Upper lobe of left lung (tissue), 6 donors: ENCODE measurements around the gene NALCN. TPM values are rescaled to one million over a fixed set of nuclear protein-coding genes. Genes with fewer than 3 reads are reported as not detected.

ENCODE experiments used
- ATAC-seq, 2 donors: fragments of 200-7000 bp; cut with Tn5 transposase; one replicate each; pipeline ENCODE4 v1.9.1; 2022; ENCODE audit warnings: mild to moderate bottlenecking in 2 of 2, moderate library complexity in 2 of 2; ENCODE audit not compliant: low FRiP score in 2 of 2
- DNase-seq, 2 donors: peaks; one replicate each; pipeline ENCODE4 v3.0.0-alpha.2; 2019 to 2020
- H3K27ac ChIP-seq, 4 donors: fragments of 200-600 bp; sonication (generic); one replicate each; pipeline ENCODE4 v1.5.1; 2016 to 2019
- H3K27me3 ChIP-seq, 4 donors: fragments of 200-600 bp; sonication (generic); one replicate each; pipeline ENCODE4 v1.5.1; 2017 to 2019
- H3K36me3 ChIP-seq, 4 donors: fragments of 200-600 bp; sonication (generic); one replicate each; pipeline ENCODE4 v1.5.1; 2016 to 2019
- H3K4me1 ChIP-seq, 4 donors: fragments of 200-600 bp; sonication (generic); one replicate each; pipeline ENCODE4 v1.5.1; 2018 to 2019
- H3K4me3 ChIP-seq, 4 donors: fragments of 200-600 bp; sonication (generic); one replicate each; pipeline ENCODE4 v1.5.1; 2017 to 2019; ENCODE audit warnings: mild to moderate bottlenecking in 2 of 4, moderate library complexity in 1 of 4
- H3K9me3 ChIP-seq, 4 donors: fragments of 200-600 bp; sonication (generic); one replicate each; pipeline ENCODE4 v1.5.1; 2018 to 2019
- CTCF ChIP-seq, 6 experiments: fragments of 450-650 bp in 4 of 6; fragments of 200-600 bp in 2 of 6; sonication (generic) in 2 of 6; IDR thresholded peaks; one replicate each; pipeline ENCODE4 v1.5.1; 2016 to 2019; ENCODE audit warnings: antibody characterized with exemption in 6 of 6
- EP300 ChIP-seq, 4 donors: sonication (generic); formaldehyde crosslinking; IDR thresholded peaks; one replicate each; pipeline ENCODE4 v1.5.1; 2017; ENCODE audit warnings: antibody characterized with exemption in 4 of 4, control low read depth in 2 of 4
- POLR2A ChIP-seq, 4 donors: fragments of 450-650 bp; IDR thresholded peaks; one replicate each; pipeline ENCODE4 v1.5.1; 2016 to 2017; ENCODE audit warnings: antibody characterized with exemption in 4 of 4, mild to moderate bottlenecking in 2 of 4
- POLR2AphosphoS5 ChIP-seq, 2 donors: sonication (generic); formaldehyde crosslinking; IDR thresholded peaks; one replicate each; pipeline ENCODE4 v1.5.1; 2017; ENCODE audit warnings: antibody characterized with exemption in 2 of 2
- WGBS, 2 donors: methylation state at CpG; one replicate each; pipeline ENCODE4 v1.1.5; 2017 to 2018; 5-methylcytosine and 5-hydroxymethylcytosine counted together
- total RNA-seq, 6 donors: library from RNA; depleted of rRNA in 4 of 6; stranded (reverse); fragments of >200 nt in 4 of 6; gene quantifications; one replicate each; pipeline versions ENCODE4 v1.1.0 to v1.2.1, GENCODE V29; 2016 to 2021
- donor health status: DM: no; HTN: no; CAD: no; lungs with moderate emphysema.
- donor health status: DM: no; HTN: yes; CAD: no; lungs with severe emphysema.

Gene NALCN
- total RNA-seq, 6 donors from 2014 or later, result under 0.01 to 1.8 (median 1.1) TPM

DNA sequence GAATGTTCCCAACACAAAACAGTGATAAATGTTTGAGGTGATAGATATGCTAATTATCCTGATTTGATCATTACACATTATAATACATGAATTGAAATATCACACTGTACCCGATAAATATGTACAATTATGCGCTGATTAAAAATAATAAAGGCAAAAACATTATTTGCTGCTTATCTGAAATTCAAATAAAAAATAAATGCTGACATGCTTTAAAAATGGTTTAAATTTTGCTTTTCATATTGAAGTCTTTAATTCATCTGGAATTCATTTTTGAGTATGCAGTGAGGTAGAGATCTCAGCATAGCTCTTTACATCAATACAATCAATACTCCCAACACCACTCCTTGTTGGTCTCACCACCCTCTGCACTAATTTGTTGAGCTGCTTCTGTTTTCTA is 330.8 kb downstream of the NALCN start:
- Histone ChIP-seq H3K4me3 (no peak overlapping the region), H3K27ac (no peak overlapping the region), H3K4me1 (no peaks in the 10 kb centered on the region), H3K9me3 (no peaks in the 10 kb centered on the region), H3K36me3 (no peaks in the 10 kb centered on the region), H3K27me3 (no peaks in the 10 kb centered on the region)
- DNase-seq (no peak), ATAC-seq (no peak)
- 26 to 70% methylated on average over 2 of the region's 2 CpGs for WGBS, 2 donors
- TF ChIP-seq POLR2AphosphoS5 (IDR thresholded peaks at IDR 0.05), result no peak
- TF ChIP-seq EP300 (IDR thresholded peaks at IDR 0.05), result no peak
- no peak for TF ChIP-seq POLR2A (IDR thresholded peaks at IDR 0.05)
- TF ChIP-seq CTCF (IDR thresholded peaks at IDR 0.05), result no peak

- Histone ChIP-seq H3K36me3 (no peaks in the 10 kb centered on the region), H3K4me3 (no peak overlapping the region), H3K27ac (no peak overlapping the region), H3K4me1 (no peaks in the 10 kb centered on the region), H3K9me3 (no peaks in the 10 kb centered on the region), H3K27me3 (no peaks in the 10 kb centered on the region)
- no peak for TF ChIP-seq EP300 (IDR thresholded peaks at IDR 0.05)
- no peak for TF ChIP-seq POLR2A (IDR thresholded peaks at IDR 0.05)
- TF ChIP-seq CTCF (IDR thresholded peaks at IDR 0.05), result no peak
- no peak for TF ChIP-seq POLR2AphosphoS5 (IDR thresholded peaks at IDR 0.05)
- DNase-seq, result no peak
- no peak for ATAC-seq
- 89 to 93% methylated on average over 5 of the region's 5 CpGs for WGBS, 2 donors
These were observed 333.9 kb downstream of the NALCN start for GRCh38 chr13:101082441-101082840.

DNA sequence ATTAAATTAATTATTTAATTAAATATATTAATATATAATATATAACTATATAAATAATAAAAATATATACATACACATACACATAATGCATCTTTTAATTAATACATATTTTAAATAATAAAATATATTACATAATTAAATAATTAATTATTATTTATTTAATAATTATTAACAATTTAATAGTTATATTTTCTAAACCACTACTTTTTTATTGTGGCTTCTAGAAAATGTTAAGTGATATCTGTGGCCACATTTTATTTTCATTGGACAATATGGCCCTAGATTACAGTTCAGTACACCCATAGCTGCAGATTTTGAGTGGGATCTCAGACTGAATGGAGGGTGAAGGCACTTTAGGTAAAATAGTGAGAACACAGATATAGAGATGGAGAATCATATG is 335.7 kb downstream of the NALCN start:
- DNase-seq (no peak), ATAC-seq (no peak)
- no peak overlapping the region for H3K27ac ChIP-seq
- TF ChIP-seq EP300 (IDR thresholded peaks at IDR 0.05), result no peak
- no peak for TF ChIP-seq POLR2AphosphoS5 (IDR thresholded peaks at IDR 0.05)
- no peak for TF ChIP-seq POLR2A (IDR thresholded peaks at IDR 0.05)
- TF ChIP-seq CTCF (IDR thresholded peaks at IDR 0.05), result no peak
- H3K27me3 ChIP-seq, result no peaks in the 10 kb centered on the region
- no peaks in the 10 kb centered on the region for H3K9me3 ChIP-seq
- H3K4me3 ChIP-seq, result no peak overlapping the region
- H3K36me3 ChIP-seq, result no peaks in the 10 kb centered on the region
- H3K4me1 ChIP-seq, result no peaks in the 10 kb centered on the region

DNA sequence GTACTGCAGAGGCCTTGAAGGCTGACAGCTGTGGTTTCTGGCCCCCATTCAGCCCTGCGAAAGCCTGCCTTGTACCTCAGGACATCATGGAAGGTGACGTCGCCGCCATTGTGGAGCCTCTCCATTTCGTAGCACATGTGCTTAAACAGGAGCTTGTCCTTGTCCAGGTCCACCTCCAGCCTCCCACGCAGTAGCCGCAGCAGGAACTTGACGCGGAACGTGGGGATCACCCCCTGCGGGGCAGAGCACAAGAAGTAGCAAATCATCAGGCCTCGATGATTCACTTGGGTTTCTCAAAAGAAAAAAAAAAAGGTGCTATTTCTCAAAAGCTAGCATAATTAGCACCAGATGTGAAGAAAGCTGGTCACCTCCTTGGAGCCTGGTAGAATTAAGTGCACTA is 351.0 kb downstream of the NALCN start:
- TF ChIP-seq POLR2AphosphoS5 (IDR thresholded peaks at IDR 0.05), result no peak
- TF ChIP-seq EP300 (IDR thresholded peaks at IDR 0.05), result no peak
- no peak for TF ChIP-seq POLR2A (IDR thresholded peaks at IDR 0.05)
- TF ChIP-seq CTCF (IDR thresholded peaks at IDR 0.05), result no peak
- DNase-seq, result no peak
- no peak for ATAC-seq

DNA sequence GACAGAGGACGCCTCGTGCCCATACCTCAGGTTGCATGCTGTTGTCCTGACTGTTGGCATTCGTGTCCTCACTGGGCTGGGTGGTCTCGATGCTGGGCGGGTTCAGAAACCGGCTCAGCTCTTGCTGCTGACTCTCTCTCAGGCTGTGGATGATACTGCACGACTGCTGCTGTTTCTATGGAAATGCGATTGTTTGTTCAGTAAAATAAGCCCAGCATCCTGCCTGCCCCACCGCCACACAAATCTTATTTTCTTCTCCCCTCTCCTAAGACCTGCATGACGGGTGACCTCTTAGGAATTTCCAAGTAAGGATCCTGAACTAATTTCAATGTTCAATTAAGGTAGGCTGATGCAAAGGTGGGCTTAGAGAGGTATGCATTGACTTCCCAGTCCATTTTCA is 356.5 kb downstream of the NALCN start:
- 75 to 83% methylated on average over 9 to 10 of the region's 10 CpGs for WGBS, 2 donors
- ATAC-seq, result no peak

More for the DNA sequence above, 351.0 kb downstream of the NALCN start:
- Histone ChIP-seq H3K9me3 (no peaks in the 10 kb centered on the region), H3K36me3 (no peaks in the 10 kb centered on the region), H3K27ac (no peak overlapping the region), H3K4me1 (no peaks in the 10 kb centered on the region), H3K27me3 (no peaks in the 10 kb centered on the region), H3K4me3 (no peak overlapping the region)
- 95 to 97% methylated on average over 12 of the region's 12 CpGs for WGBS, 2 donors

More for the DNA sequence above, 356.5 kb downstream of the NALCN start:
- H3K27me3 ChIP-seq, result no peaks in the 10 kb centered on the region
- TF ChIP-seq POLR2A (IDR thresholded peaks at IDR 0.05) (no peak), EP300 (IDR thresholded peaks at IDR 0.05) (no peak), POLR2AphosphoS5 (IDR thresholded peaks at IDR 0.05) (no peak), CTCF (IDR thresholded peaks at IDR 0.05) (no peak)
- no peak overlapping the region for H3K4me3 ChIP-seq
- DNase-seq, result no peak
- H3K4me1 ChIP-seq, result no peaks in the 10 kb centered on the region
- H3K9me3 ChIP-seq, result no peaks in the 10 kb centered on the region
- H3K36me3 ChIP-seq, result no peaks in the 10 kb centered on the region
- no peak overlapping the region for H3K27ac ChIP-seq
